ENCODE results near the gene CHST9. TPM values are rescaled to one million over a fixed set of nuclear protein-coding genes. Genes with fewer than 3 reads are reported as not detected.
"Not testable (repeated sequence)": the region's sequence is repeated elsewhere in the genome, so short reads cannot be mapped to it uniquely, and the experiment has no call there.

The CHST9 gene
- polyA plus RNA-seq, 1 donor: 11.1 TPM

DNA sequence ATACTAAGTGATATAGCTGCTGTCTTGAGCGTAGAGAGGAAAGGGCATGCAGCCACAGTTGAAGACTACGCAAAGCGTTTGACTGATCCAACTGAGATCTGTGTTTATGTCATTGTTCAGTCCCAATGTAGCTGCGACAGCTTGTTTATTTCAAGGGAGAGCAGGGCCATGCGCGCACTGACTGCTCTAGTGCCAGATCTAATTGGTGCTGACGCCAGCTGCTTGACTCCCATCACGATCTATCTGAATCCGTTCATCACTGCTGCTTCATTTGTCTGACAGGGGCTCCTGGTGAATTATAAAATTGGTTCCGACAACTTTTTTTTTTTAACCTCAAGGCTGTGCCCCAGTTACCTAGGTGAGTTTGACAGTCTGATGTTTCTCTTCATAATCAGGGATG, 75.7 kb downstream of the CHST9 start:
- WGBS (ENCODE audit: insufficient coverage, low lambda C conversion rate): 67% methylated on average over 3 of the region's 10 CpGs
- Histone ChIP-seq H3K27me3 (ENCODE audit: control insufficient read depth, insufficient read depth, low read length) (no peaks in the 10 kb centered on the region), H3K9me3 (ENCODE audit: control insufficient read depth, low read depth, low read length) (no peaks in the 10 kb centered on the region), H3K36me3 (ENCODE audit: control insufficient read depth, insufficient read depth, low read length) (no peaks in the 10 kb centered on the region), H3K27ac (ENCODE audit: low read length) (no peak overlapping the region), H3K4me1 (ENCODE audit: control insufficient read depth, insufficient read depth, low read length) (no peaks in the 10 kb centered on the region), H3K4me3 (ENCODE audit: low read length) (no peak overlapping the region)
- no peak for DNase-seq

DNA sequence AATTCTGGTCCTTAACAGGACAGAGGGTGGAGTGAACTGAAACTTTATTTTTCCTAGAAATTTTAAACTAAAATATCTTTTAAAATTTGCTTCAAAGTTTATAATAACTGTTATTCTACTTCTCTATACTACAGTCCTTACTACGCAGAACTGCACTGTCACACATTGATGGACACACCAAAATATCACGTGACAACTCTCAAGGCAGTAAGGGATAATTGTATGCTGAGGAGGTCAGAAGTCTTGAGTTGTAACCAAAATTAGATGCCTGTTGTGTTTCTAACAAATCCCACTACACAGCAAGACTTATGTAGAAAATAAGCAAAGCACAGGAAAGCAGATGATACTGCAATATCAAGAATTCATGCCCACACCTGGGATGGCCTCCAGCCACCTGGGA, 76.3 kb downstream of the CHST9 start:
- H3K4me1 ChIP-seq (ENCODE audit: control insufficient read depth, insufficient read depth, low read length): no peaks in the 10 kb centered on the region
- H3K36me3 ChIP-seq (ENCODE audit: control insufficient read depth, insufficient read depth, low read length): no peaks in the 10 kb centered on the region
- H3K4me3 ChIP-seq (ENCODE audit: low read length): no peak overlapping the region
- H3K27me3 ChIP-seq (ENCODE audit: control insufficient read depth, insufficient read depth, low read length): no peaks in the 10 kb centered on the region
- no peaks in the 10 kb centered on the region for H3K9me3 ChIP-seq (ENCODE audit: control insufficient read depth, low read depth, low read length)
- 100% methylated on average over 1 of the region's 2 CpGs for WGBS (ENCODE audit: insufficient coverage, low lambda C conversion rate)
- no peak for DNase-seq
- no peak overlapping the region for H3K27ac ChIP-seq (ENCODE audit: low read length)

DNA sequence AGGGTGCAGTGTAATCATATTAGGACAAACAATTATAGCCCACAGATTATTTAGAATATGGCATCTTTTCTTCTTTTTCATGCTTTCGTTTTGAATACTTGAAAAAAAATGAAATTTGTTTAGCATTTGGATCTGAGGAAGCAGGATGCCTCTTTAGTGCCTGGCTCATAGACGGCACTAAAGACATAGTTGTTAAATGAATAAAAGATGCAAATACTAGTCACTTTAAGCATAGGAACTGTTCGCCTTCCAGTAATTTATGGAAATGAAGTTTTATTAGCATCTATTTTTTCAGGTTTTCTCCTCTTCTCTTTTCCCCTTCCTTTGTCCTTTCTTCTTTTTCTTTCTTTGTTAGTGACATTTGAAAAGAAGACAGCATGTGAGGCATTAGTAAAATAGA, 80.4 kb downstream of the CHST9 start:
- Histone ChIP-seq H3K4me1 (ENCODE audit: control insufficient read depth, insufficient read depth, low read length) (no peaks in the 10 kb centered on the region), H3K4me3 (ENCODE audit: low read length) (no peak overlapping the region), H3K36me3 (ENCODE audit: control insufficient read depth, insufficient read depth, low read length) (no peaks in the 10 kb centered on the region), H3K9me3 (ENCODE audit: control insufficient read depth, low read depth, low read length) (no peaks in the 10 kb centered on the region), H3K27me3 (ENCODE audit: control insufficient read depth, insufficient read depth, low read length) (no peaks in the 10 kb centered on the region), H3K27ac (ENCODE audit: low read length) (no peak overlapping the region)
- DNase-seq: no peak
- 93% methylated on average over 3 of the region's 3 CpGs for WGBS (ENCODE audit: insufficient coverage, low lambda C conversion rate)

DNA sequence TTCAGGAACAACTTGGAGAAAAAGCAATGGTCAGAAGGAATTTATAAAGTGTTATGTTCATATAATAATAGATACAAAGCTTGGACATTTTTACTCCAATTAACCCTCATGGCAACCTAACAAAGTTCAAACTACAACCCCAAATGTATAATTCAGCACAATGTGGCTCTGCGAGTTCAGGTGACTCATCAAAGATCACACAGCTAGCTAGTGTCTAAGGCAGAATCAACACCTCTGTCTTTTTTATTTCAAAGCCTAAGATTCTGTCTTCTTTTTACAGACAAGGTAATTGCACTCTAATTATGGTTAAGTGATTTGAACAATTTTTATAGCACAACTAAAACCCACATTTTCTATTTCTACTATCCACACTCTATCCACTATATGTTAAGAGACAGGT, 90.5 kb downstream of the CHST9 start:
- DNase-seq: no peak
- Histone ChIP-seq H3K9me3 (ENCODE audit: control insufficient read depth, low read depth, low read length) (no peaks in the 10 kb centered on the region), H3K36me3 (ENCODE audit: control insufficient read depth, insufficient read depth, low read length) (no peaks in the 10 kb centered on the region), H3K27ac (ENCODE audit: low read length) (no peak overlapping the region), H3K4me1 (ENCODE audit: control insufficient read depth, insufficient read depth, low read length) (no peaks in the 10 kb centered on the region), H3K27me3 (ENCODE audit: control insufficient read depth, insufficient read depth, low read length) (no peaks in the 10 kb centered on the region), H3K4me3 (ENCODE audit: low read length) (no peak overlapping the region)
- no CpG with 5 or more reads among the region's 1 CpG for WGBS (ENCODE audit: insufficient coverage, low lambda C conversion rate)

DNA sequence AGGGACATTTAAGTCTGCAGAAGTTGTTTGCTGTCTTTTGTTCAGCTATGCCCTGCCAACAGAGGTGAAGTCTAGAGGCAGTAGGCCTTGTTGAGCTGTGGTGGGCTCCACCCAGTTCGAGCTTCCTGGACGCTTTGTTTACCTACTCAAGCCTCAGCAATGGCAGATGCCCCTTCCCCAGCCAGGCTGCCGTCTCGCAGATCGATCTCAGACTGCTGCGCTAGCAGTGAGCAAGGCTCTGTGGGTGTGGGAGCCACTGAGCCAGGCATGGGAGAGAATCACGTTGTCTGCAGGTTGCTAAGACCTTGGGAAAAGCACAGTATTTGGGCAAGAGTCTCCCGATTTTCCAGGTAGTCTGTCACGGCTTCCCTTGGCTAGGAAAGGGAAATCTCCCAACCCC, 91.8 kb downstream of the CHST9 start:
- not testable (repeated sequence) for H3K27ac ChIP-seq (ENCODE audit: low read length); DNase-seq; H3K4me3 ChIP-seq (ENCODE audit: low read length); H3K9me3 ChIP-seq (ENCODE audit: control insufficient read depth, low read depth, low read length); H3K27me3 ChIP-seq (ENCODE audit: control insufficient read depth, insufficient read depth, low read length); H3K36me3 ChIP-seq (ENCODE audit: control insufficient read depth, insufficient read depth, low read length); H3K4me1 ChIP-seq (ENCODE audit: control insufficient read depth, insufficient read depth, low read length)
- 60% methylated on average over 1 of the region's 9 CpGs for WGBS (ENCODE audit: insufficient coverage, low lambda C conversion rate)

DNA sequence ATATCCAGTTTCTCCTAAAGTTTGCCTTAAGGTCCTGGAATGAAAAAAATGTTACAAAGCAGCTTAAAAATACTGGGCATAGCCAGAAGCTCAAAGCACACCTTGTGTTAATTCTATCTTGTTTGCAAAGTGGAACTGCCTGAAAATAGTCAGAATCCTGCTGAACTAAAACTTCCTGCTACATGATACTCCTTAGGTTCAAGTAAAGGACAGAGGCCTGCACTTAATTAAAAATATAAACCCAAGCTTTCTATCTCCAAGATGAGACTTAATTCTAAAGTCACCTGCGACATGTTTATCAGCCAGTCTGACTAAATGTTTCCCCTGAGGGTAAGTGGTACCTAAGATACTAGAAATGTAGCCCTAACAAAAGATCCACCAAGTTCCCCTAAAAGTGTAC, 103.4 kb downstream of the CHST9 start:
- WGBS (ENCODE audit: insufficient coverage, low lambda C conversion rate): no CpG with 5 or more reads among the region's 1 CpG
- no peaks in the 10 kb centered on the region for H3K4me1 ChIP-seq (ENCODE audit: control insufficient read depth, insufficient read depth, low read length)
- no peak for DNase-seq
- H3K27ac ChIP-seq (ENCODE audit: low read length): no peak overlapping the region
- H3K27me3 ChIP-seq (ENCODE audit: control insufficient read depth, insufficient read depth, low read length): no peaks in the 10 kb centered on the region
- H3K4me3 ChIP-seq (ENCODE audit: low read length): no peak overlapping the region
- no peaks in the 10 kb centered on the region for H3K36me3 ChIP-seq (ENCODE audit: control insufficient read depth, insufficient read depth, low read length)
- no peaks in the 10 kb centered on the region for H3K9me3 ChIP-seq (ENCODE audit: control insufficient read depth, low read depth, low read length)

DNA sequence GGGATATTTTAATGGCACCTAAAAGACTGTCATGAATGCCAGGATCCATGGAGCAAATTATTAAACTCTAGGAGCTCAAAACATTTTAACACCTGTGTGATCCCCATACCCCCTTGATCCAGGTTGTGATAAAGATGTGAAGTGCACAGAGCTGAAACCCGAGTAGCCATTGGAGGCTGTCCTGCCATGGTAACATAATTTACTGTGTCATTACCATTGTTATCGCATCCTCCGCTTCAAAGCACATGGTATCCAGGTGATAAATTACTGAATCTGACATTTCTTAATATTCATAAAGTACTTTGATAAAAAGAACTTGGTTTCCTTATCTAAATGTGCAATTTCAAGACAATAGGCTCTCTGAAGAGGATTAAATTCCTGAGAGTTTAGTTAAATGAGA, 109.3 kb downstream of the CHST9 start:
- Histone ChIP-seq H3K36me3 (ENCODE audit: control insufficient read depth, insufficient read depth, low read length) (no peaks in the 10 kb centered on the region), H3K4me3 (ENCODE audit: low read length) (no peak overlapping the region), H3K27ac (ENCODE audit: low read length) (no peak overlapping the region), H3K27me3 (ENCODE audit: control insufficient read depth, insufficient read depth, low read length) (no peaks in the 10 kb centered on the region), H3K4me1 (ENCODE audit: control insufficient read depth, insufficient read depth, low read length) (no peaks in the 10 kb centered on the region), H3K9me3 (ENCODE audit: control insufficient read depth, low read depth, low read length) (no peaks in the 10 kb centered on the region)
- DNase-seq: no peak
- no CpG with 5 or more reads among the region's 3 CpGs for WGBS (ENCODE audit: insufficient coverage, low lambda C conversion rate)

DNA sequence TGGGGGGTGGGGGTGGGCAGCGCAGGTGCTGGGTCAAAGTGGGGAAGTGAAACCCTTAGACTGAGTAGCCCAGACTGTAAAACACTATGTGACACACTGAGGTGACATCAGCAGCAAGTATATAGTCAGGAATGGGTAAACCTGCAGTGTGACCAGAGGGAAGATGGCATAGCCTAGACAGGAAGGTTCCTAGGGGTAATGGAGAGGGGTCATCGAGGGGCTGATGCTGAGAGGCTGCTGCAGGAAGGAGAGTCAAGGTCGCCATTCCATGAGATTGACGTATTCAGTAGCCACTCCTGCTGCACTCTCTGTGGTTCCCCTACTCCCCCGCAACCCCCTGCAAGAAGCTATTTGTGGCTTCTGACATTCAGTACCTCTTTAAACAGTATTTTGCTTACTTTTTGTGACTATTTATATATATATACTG, 111.7 kb downstream of the CHST9 start:
- WGBS (ENCODE audit: insufficient coverage, low lambda C conversion rate): 80% methylated on average over 1 of the region's 5 CpGs
- H3K9me3 ChIP-seq (ENCODE audit: control insufficient read depth, low read depth, low read length): no peaks in the 10 kb centered on the region
- no peaks in the 10 kb centered on the region for H3K36me3 ChIP-seq (ENCODE audit: control insufficient read depth, insufficient read depth, low read length)
- no peaks in the 10 kb centered on the region for H3K27me3 ChIP-seq (ENCODE audit: control insufficient read depth, insufficient read depth, low read length)
- DNase-seq: no peak
- H3K4me3 ChIP-seq (ENCODE audit: low read length): no peak overlapping the region
- no peak overlapping the region for H3K27ac ChIP-seq (ENCODE audit: low read length)
- no peaks in the 10 kb centered on the region for H3K4me1 ChIP-seq (ENCODE audit: control insufficient read depth, insufficient read depth, low read length)

DNA sequence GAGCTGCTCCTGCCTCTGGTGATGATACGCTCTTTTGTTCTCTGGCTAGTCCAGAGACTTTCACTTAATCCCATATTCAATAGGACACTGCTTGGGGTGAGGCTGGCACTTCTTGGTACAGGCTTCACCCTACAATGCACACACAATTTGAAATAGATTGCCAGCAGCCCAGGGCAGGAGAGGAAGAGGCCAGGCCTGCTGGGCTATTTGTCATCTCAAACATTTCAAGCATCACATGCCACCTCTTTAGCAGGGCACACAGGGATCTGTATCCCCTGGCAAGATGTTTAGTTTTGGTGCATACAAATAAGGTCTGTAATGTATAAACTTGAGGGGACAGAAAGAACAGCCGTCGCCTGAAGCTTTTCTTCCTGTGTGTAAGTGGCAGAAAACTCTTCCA, 120.4 kb downstream of the CHST9 start:
- Histone ChIP-seq H3K4me3 (ENCODE audit: low read length) (no peak overlapping the region), H3K4me1 (ENCODE audit: control insufficient read depth, insufficient read depth, low read length) (no peaks in the 10 kb centered on the region), H3K27ac (ENCODE audit: low read length) (no peak overlapping the region), H3K27me3 (ENCODE audit: control insufficient read depth, insufficient read depth, low read length) (no peaks in the 10 kb centered on the region), H3K36me3 (ENCODE audit: control insufficient read depth, insufficient read depth, low read length) (no peaks in the 10 kb centered on the region), H3K9me3 (ENCODE audit: control insufficient read depth, low read depth, low read length) (no peaks in the 10 kb centered on the region)
- no peak for DNase-seq
- 75% methylated on average over 2 of the region's 3 CpGs for WGBS (ENCODE audit: insufficient coverage, low lambda C conversion rate)

DNA sequence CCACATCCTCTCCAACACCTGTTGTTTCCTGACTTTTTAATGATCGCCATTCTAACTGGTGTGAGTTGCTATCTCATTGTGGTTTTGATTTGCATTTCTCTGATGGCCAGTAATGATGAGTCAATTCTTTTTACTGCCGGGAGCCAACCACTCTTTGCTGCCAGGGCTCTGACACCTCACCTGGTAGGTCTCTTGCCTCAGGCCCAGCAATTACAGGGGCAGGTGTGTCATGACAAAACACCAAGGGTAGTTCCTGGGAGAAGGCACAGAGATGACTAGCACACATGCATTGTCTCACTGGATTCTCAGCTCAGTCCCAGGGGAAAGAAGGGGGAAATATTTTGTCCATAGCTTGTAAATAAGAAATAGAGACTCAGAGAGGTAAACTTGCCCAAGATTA, 122.3 kb downstream of the CHST9 start:
- Histone ChIP-seq H3K27me3 (ENCODE audit: control insufficient read depth, insufficient read depth, low read length) (no peaks in the 10 kb centered on the region), H3K9me3 (ENCODE audit: control insufficient read depth, low read depth, low read length) (no peaks in the 10 kb centered on the region), H3K27ac (ENCODE audit: low read length) (no peak overlapping the region), H3K4me1 (ENCODE audit: control insufficient read depth, insufficient read depth, low read length) (no peaks in the 10 kb centered on the region), H3K36me3 (ENCODE audit: control insufficient read depth, insufficient read depth, low read length) (no peaks in the 10 kb centered on the region), H3K4me3 (ENCODE audit: low read length) (no peak overlapping the region)
- 100% methylated on average over 1 of the region's 2 CpGs for WGBS (ENCODE audit: insufficient coverage, low lambda C conversion rate)
- no peak for DNase-seq

DNA sequence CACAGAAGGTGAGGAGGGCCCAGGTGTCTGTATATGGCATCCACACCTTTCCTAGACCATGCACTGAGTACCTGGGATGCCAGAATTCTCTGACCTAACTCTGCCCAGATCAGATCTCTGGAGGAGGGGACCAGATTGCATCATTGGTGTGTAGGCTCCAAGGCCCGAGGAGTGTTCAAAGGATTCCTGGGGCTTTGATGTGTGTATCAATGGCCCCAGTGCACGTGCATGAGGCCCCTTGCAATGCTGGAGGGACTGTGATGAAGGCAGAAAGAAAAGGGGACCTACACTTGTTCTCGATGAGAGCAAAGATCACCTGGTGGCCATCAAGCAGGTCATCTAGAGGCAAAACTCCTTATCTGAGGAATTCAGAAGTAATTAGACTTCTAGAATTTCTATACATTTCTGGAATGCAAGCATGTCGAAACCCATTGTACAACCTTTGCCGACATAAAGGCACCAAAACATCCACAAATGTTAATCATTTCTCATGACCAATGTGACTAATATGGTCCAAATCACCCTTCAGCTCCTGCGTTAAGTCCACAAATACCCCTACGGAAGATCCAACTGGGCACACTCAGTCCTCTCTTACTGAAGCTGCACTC, 123.5 kb downstream of the CHST9 start:
- no peaks in the 10 kb centered on the region for H3K9me3 ChIP-seq (ENCODE audit: control insufficient read depth, low read depth, low read length)
- no peaks in the 10 kb centered on the region for H3K4me1 ChIP-seq (ENCODE audit: control insufficient read depth, insufficient read depth, low read length)
- no peak for DNase-seq
- no peak overlapping the region for H3K4me3 ChIP-seq (ENCODE audit: low read length)
- WGBS (ENCODE audit: insufficient coverage, low lambda C conversion rate): 100% methylated on average over 1 of the region's 7 CpGs
- H3K27me3 ChIP-seq (ENCODE audit: control insufficient read depth, insufficient read depth, low read length): no peaks in the 10 kb centered on the region
- H3K36me3 ChIP-seq (ENCODE audit: control insufficient read depth, insufficient read depth, low read length): no peaks in the 10 kb centered on the region
- H3K27ac ChIP-seq (ENCODE audit: low read length): no peak overlapping the region
